NT2/D1 (cell line): Measurements from ENCODE around the gene DCP1B.

ENCODE experiments used
- SUZ12 ChIP-seq: IDR thresholded peaks from 2 replicates; pipeline ENCODE4 v1.6.1; 2011; ENCODE audit not compliant: insufficient read length, insufficient read depth; ENCODE audit errors: extremely low read depth
- ZNF274 ChIP-seq: IDR thresholded peaks from 2 replicates; pipeline ENCODE4 v1.6.1; 2011; ENCODE audit warnings: mild to moderate bottlenecking, low read depth, low read length

- TF ChIP-seq SUZ12 (no peak), ZNF274 (no peak)
Observed at GRCh38 chr12:2029851-2030250, 25.6 kb upstream of the DCP1B start.
